Fibroblast of skin of right biceps (primary cell): ENCODE measurements around the gene CHI3L1.

Experiments used
- DNase-seq: peaks from one replicate; pipeline ENCODE4 v3.0.0-alpha.2; 2013

Gene CHI3L1

DNA sequence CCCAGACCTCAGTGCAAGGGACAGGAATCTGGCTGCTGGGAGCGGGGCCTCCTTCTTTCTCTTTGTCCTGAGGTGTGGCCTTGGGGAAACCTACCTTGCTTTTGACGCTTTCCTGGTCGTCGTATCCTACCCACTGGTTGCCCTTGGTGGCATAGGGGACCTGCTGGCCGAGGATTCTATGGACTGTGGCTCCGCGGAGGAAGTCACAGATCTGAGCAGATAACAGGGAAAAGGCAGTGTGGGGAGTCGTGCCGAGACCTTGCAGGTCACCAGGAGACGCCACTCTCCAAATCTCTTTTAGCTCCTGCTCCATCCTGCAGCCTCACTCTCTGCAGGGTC lies 6.9 kb downstream of the CHI3L1 start:
- DNase-seq: no peak

DNA sequence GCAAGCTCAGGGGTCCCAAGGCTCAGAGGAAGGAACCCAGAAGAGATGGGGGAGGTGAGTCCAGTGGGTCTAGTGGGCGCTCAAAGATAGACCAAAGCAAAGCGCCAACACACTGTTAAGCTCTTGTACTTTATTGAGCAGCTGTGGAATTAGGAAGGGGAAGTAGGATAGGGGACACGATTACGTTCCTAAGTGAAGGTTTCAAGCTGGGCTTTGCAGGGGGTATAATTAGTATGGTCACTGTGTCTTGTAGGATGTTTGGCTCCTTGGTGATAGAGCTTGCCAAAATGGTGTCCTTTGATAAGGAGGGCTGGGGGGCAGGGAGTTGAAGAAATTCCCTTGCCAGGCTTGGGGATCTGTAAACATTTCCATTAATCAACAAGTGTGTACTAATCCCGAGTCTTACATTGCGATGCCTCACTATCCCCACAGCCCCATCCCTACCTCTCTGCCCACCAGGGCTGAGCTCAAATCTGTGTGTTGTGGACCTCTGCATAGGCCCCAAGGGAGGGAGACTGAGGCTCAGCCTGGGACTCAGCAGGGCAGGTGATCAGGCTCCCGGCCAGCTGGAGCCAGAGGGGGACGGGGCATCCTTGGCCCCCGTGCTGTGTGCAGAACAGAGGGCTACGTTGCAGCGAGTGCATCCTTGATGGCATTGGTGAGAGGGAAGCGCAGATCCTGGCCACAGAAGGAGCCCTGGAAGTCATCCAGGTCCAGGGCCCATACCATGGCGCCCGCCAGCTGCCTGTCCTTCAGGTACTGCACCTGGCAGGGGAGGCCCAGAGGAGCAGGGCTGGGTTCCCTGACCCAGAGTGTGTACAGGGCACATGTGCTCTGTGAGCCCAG lies 7.5 kb downstream of the CHI3L1 start:
- DNase-seq: no peak

DNA sequence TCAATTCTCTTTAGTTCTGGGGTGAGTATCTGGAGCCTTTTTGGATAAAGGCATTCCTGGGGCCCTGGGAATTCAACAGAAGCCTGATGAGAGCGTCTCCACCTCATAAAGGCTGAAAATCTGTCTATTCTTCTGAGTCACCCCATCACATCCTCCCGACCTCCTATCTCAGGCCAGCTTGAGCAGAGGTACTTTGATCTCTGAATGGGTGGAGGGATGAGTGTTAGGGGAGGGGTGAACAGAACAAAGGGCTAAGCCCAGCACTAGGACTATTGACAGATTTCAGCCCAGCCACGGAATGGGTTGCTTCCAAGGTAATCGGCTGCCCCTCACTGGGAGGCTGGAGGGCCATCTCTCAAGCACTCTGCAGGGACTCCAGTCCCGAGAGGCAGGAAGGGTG lies 8.4 kb downstream of the CHI3L1 start:
- peak; percentile 49 for DNase-seq

DNA sequence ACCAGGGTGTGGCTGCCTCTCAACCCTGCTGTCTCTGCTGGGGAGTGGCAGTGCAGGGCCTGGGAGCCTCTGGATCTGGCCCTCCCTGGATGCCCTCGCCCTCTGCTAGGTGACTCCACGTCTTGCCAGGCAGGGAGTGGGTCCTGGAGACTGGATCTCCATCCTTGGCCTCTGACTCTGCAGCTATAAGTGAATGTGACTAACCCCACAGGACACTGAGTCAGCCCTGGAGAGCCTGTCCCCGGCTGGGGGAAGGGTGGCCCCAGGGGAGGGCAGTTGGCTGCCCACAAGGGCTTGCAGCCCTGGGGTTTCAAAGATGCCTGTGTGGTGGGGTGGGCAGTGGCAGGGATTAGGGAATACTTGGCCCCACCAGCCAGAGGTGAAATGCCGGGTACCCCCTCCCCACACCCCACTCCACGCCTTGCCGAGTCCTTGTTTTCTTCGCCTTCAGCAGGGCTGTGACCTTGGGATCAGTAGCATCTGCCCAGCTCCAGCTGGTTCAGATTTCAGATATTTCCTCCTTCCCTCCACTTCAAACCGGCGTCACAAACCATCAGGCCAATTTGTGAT lies 8.9 kb downstream of the CHI3L1 start:
- DNase-seq: peak; percentile 55

DNA sequence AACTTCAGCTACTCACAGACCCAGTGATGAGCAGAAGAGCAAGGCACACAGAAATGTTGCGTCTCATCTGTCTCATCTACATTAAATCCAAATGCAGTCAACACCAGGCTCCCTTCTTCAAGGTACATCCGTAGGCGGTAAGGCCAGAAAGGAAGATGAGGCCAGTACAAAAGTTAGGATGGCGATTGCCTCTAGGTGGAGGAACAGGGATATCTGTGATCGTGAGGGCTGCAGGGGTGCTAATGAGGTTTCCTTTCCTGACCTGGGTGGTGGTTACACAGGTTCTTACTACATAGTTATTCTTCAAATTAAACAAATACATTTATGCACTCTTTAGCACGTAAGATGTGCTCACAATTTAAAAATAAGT lies 9.5 kb downstream of the CHI3L1 start:
- DNase-seq: no peak

DNA sequence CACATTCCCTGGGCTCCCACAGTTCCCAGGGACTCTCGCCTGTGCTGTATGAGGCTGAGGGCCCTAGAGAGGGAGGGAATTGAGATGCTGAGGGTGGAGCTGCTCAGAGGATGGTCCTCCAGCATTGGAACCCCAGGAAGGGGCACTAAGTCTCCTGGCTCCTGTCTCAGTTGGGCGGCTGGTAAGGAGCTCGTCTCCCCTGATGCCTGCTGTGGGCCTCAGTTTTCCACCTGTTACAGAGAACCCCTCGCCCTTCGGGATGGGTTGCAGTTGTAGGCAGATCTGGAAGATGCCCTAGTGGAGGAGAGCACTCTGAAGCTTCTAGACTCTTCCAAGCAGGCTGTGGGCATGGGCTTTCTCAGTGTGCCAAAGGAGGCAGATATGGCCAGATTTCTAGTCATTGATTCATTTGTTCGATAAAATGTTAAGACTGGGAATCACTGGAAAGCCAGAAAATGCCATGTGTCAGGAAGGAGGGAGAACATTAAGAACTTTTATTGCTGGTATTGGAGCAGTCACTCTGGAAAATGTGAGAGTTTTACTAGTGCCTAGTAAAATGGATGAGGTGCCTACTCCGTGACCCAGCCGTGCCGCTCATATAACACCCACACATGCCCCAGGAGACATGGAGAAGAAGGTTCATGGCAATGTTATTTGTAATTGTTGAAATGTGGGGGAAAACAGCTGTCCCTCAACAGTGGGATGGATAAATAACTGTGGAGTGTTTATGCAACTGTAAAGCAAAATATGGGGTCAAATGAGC lies 10.1 kb downstream of the CHI3L1 start:
- DNase-seq: no peak

DNA sequence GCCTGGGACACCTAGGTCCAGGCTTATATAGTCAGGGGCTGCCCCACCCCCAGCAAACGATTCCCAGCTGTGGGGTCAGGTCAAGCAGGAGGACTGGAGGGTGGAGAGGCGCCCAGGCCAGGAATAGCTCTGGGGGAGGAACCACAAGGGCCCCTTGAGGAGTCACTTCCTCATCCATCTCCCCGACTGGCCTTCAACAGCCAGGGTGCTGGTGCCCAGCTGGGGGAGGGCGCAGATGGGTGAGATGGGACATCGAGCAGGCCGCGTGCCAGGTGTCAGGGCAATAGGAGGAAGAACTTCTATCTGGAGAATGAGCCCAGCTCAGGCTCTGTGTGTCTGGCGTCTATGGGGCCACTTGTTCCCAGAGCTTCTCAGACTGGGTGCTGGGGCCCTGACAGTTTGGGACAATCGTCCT lies 10.7 kb downstream of the CHI3L1 start:
- DNase-seq: no peak

DNA sequence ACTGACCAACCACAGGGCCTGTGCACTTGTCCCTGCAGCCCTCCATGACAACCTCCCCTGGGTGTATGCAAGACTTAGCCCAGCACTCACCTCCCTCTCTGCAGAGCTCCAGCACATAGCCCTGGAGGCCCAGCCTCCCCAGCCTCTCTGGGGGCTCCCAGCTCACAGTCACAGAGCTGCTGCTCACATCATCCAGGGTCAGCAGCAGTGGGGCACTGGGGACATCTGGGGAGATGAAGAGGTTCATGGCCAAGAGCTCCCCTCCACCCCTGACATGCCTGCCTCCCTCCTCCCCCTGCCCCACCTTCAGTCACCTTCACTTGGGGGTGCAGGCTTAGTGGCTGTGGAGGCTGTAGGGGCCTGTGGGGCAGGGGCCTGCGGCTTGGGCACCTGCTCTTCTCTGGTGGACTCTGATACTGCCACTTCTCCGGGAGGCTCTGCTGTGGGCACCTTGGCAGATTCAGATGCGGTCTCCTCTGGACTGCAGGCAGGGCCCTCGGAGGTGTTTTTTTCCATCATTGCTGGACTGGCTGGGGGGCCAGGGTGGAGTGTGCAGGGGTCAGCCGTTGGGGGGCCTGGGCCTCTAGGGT lies 11.2 kb downstream of the CHI3L1 start, which contains the start of gene MYBPH:
TSS of gene MYBPH (minus strand) at position 590 of the 590 bp plus-strand sequence. CDS start at position 519, 71 bp downstream.
- no peak for DNase-seq

DNA sequence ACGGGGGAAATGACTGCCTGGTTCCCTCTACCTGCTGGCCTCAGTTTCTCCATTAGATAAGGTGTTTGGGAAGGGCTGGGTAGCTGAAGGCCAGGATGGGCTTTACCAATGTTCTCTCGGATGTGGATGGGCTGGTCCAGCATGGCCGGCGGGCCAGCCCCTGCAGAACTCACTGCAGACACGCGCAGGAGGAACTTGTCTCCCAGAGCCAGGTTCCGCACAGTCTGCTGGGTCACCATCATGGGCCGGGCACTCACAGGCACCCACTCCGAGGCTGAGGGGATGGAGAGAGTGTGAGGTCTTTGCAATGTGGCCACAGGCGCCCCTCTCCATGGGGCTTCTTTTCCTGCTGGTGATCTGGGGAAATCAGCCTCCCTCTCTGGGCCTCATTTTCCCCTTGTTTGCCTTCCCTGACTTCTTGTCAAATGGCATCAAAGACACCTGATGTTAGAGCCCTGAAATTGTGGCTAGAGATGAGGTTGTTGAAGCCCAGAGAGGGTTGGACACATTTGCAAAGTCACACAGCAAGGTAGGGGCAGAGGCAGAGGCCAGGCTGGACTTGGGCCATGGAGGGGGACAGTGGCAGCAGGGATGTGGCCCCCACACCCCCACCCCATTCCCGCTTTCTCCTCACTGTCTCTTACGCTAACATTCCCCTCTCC lies 12.0 kb downstream of the CHI3L1 start:
- DNase-seq: no peak

DNA sequence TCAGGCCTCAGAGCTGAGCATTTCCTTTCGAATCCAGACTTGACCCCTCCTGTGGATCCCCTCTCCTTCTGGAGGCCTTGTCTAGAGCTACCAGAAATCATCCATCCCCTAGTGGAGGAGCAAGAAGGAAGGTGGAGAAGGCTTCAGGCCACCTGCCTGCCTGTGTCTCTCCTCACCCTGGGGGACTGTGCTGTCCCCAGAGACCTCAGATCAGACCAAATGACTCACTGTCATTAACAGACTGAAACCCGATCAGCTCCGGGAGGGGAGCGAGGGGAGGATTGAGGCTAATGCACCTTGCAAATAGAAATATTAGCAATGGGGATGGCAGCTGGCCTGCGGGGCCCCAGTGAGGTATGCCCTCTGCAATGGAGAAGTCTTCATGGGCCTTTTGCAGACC lies 12.9 kb downstream of the CHI3L1 start:
- DNase-seq: no peak

DNA sequence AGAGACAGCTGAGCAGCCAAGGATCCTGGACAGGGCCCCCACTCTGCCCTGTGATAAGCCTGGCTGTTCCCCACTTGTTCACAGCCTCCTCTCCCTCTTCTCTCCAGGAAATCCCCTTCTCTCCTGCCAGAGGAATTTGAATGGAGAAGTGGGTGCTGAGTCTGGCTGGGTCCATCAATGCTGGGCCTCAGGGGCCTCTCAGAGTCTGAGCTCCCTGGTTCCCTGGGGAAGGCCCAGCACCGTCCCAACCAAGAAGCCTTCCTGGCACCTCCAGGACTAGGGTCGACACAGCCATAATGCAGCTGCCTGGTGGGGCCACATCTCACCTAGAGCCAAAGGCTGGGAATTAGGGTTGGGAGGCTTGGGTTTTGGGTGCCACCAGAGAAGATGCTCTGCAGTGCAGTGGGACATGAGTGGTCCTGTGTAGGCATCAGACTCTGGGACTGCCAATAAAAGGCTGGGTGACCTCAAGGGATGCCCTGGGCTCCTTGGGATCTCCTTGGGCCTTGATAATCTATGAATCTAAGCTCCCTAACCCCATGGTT lies 13.4 kb downstream of the CHI3L1 start:
- DNase-seq: no peak

DNA sequence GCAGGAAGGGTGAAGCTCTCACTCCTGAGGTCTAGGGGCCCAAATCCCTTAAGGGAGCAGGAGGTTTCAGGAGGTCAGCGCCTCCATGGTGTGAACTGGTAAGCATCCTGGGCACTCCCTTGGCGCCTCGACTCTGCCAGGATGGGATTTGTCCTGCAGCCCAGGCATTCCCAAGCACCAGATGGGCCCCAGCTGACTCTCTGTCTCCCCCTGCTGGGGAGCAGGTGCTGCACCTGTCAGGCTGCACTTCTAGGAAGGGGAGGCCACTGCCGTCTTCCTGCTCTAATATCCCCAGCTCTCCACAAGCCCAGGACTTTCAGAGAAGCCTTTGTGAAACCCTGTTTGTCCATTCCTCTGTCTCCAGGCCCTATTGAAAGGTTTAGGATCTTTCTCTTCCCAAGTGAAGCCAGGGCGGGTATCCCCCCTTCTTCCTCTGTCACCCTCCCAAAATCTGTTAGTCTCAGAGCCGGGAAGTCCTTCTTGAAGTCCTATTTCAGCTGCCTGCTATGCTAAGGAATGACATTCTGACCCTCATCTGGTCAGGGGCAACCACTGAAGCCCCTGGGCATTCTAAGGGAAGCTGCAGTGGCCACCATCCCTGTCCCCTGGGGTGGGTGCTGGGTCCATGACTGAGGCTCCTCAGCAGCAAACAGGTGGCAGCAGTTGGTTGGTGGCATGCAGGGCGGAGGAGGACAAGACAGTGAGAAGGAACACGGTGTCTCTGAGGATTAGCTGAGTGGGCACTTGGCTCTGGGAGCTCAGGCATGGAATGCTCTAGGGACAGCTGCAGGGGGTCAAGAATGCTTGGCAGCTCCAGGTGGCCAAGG lies 14.1 kb downstream of the CHI3L1 start:
- DNase-seq: peak; percentile 48

DNA sequence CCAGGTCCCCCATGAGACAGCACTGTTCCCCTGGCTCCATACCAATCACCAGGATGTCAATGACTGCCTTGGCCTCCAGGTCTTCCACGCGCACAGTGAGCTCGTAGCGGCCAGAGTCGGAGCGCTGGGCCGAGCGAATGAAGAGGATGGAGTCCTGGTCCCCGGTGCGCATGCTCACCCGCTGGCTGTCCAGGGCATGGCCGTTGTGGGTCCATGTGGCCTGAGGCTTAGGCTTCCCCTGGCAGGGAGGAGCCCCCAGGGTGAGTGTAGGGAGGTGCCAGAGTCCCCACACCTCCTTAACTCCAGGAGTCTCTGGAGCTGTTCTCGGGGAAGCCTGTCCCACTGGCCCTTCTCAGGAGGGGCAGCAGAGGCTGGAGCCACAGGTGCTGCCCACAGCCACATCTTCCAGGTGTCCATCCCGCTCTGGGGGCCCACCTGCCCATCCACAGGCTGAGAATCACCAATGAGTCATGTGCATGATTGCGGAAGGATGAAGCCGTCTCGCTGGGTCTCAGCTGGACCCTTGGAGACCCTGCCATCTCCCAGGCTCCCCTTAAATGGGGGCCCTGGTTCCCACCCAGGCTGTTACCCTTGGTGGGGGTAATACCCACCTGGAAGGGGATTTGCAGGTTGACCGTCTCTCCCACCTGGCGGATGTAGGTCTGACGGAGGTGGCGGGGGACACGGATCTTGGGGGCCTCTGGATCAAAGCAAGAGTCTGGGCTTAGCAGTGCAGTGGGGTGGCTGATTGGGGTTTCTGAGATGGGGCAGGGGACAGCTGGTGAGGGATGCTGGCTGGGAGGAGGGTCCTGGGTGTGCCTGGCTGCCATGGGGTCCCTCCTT lies 14.9 kb downstream of the CHI3L1 start:
- DNase-seq: no peak

DNA sequence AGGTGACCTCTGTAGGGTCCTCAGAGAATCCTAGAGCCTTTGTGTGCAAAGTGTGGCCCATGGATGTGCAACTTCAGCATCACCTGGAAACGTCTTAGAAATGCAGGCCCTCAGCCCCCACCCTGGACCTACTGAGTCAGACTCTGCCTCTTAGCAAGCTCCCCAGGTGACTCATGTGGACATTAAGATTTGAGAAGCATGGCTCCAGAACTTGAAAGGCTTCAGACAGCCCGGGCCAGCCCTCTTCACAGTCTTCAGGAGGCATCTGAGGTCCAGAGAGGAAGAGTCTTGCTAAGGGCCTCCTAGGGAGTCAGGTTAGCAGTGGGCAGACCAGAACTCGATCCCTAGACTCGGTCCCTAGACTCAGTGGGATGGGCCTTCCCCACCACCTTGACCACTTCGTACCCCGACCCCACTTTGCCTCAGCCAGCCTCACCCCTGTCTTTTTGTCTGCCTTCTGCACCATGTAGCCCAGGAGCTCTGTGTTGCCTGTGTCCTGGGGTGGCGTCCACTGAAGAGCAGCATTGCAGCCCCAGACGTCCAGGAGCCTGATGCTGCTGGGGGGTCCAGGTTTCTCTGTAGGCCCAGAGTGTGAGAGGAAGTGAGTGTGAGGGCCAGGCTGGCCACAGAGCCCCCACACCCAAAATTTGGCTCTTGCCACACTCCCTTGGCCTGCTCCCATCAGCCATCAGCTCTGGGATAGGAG lies 15.7 kb downstream of the CHI3L1 start:
- no peak for DNase-seq

DNA sequence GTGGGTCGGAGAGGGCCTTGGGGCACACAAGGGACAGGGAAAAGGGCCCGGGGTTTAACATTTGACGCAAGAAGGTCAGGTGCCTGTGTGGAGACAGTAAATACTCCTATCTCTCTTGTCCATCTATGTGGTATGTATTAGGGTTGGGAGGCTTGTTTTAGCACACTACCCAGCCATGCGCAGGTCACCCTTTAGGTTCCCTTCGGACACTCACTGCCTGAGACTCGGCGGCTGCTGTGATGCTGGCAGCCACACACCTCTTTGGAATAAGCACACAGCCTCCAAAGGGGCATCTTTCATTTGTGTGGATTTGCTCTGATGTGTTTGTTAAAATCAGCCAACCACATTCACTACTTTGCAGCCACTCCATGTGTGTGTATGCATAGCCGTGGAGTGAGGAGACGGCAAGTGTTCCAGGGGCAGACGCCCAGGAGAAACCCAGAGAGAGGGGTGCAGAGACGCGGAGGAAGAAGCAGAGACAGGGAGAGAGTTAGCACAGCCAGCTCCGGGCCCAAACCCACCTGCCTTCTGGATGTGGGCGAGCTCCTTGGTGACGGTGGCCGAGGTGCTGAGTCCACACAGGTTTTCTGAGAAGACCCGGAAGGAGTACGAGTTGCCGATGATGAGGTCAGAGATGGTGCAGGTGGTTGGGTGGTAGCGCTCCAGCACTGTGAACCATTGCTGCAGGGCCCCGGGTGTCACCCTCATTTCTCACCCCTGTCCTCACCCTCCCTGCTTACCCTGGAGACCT lies 16.6 kb downstream of the CHI3L1 start:
- no peak for DNase-seq

DNA sequence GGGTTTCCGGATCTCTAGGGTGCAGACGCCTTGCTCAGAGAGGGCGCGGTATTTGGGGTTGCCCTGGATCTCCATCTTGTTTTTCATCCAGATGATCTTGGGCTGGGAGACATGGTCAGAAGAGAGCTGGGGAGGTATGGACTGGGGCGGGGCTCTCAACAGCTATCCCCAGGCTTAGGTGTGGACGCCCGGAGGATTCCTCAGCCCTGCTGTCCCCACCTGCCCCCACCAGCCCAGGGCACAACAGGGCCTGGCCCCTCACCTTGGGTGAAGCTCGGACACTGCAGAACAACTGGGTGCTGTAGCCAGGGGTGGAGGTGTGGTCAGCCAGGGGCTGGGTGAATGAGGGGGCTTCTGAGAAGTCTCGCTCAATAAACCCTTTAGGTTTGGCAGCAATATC lies 17.5 kb downstream of the CHI3L1 start:
- DNase-seq: no peak

DNA sequence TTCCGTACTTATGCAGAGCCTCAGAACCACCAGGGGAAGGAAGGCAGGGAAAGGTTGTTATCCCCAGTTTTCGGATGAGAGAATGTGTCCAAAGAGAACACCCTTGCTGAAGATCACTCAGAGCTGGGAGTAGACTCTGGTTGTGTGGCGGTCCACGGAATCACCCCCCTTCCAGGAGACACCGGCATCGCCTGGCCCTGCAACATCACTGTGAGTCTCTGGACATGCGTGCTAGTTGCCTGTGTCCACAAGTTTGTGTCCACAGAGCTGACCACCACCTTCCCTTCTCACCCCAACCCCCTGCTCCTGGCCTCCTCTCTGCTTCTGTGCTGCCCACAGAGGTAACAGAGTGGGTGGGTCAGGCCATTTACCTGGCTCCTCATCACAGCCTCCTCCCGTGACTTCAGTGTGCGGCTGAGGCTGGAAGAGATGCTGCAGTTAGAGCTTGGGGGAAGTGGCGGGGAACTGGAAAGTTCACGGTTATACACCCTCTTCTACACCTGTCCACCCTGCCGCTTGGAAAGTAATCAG lies 18.2 kb downstream of the CHI3L1 start:
- DNase-seq: no peak

DNA sequence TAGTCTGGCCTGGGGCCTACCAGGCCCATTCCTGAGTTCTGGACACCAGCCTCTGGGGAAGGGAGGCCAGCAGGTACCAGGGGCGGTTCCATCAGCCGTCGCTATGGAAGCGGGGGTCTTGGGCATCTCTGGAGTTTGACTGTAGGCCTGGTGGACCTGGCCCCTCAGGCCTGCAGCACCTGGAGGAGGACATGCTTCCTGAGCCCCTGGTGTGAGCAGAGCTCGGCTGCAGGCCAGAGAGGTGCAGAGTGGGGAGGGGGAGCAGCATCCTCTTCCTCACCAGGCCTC lies 18.6 kb downstream of the CHI3L1 start:
- DNase-seq: no peak
